A673 (cell line): ENCODE data around the gene LRRC38. TPM values are rescaled to one million over a fixed set of nuclear protein-coding genes. Genes with fewer than 3 reads are reported as not detected.

Experiments used
- BruUV-seq: library from RNA; stranded (reverse); fragments of 400-500 nt; replicated peaks from 2 replicates; lab custom pipeline; 2021; lab: Mats Ljungman, UMichigan
- CTCF ChIA-PET: fragments of 300-600 bp; sonication (Branson Sonifier 250); formaldehyde crosslinking; loops from one replicate; lab custom pipeline; 2022; ENCODE audit warnings: antibody characterized with exemption; lab: Charles Lee
- POLR2A ChIA-PET: fragments of 300-600 bp; sonication (Branson Sonifier 250); formaldehyde crosslinking; loops from one replicate; lab custom pipeline; 2022; ENCODE audit warnings: antibody characterized with exemption; ENCODE audit not compliant: low non-redundant PET; lab: Charles Lee
- DNase-seq: peaks from one replicate; pipeline ENCODE4 v3.0.0-alpha.2; 2015; ENCODE audit warnings: low spot score
- H3K27ac ChIP-seq: fragments of 200-600 bp; sonication (generic); 2 replicates; pipeline ENCODE4 v1.5.1; 2016; ENCODE audit warnings: mixed run types, low read depth, mild to moderate bottlenecking, mixed read lengths, antibody characterized with exemption, low read length; ENCODE audit not compliant: poor library complexity, severe bottlenecking
- H3K27me3 ChIP-seq: fragments of 200-600 bp; sonication (generic); replicated peaks from 2 replicates; pipeline ENCODE4 v1.6.1; 2017; ENCODE audit warnings: mixed run types, low read depth, mild to moderate bottlenecking, mixed read lengths, antibody characterized with exemption, low read length; ENCODE audit not compliant: insufficient read depth, poor library complexity
- H3K36me3 ChIP-seq: fragments of 200-600 bp; sonication (generic); 2 replicates; pipeline ENCODE4 v1.6.1; 2016; ENCODE audit warnings: mixed run types, mild to moderate bottlenecking, mixed read lengths, antibody characterized with exemption, low read length; ENCODE audit not compliant: insufficient read depth, poor library complexity, severe bottlenecking
- H3K4me1 ChIP-seq: fragments of 200-600 bp; sonication (generic); 2 replicates; pipeline ENCODE4 v1.6.1; 2017; ENCODE audit warnings: mixed run types, mild to moderate bottlenecking, mixed read lengths, antibody characterized with exemption, low read length; ENCODE audit not compliant: insufficient read depth, poor library complexity, severe bottlenecking
- H3K4me3 ChIP-seq: fragments of 200-600 bp; sonication (generic); 2 replicates; pipeline ENCODE4 v1.5.1; 2016; ENCODE audit warnings: low read depth, mixed run types, mild to moderate bottlenecking, mixed read lengths, low read length; ENCODE audit not compliant: poor library complexity, severe bottlenecking
- H3K9me3 ChIP-seq: fragments of 200-600 bp; sonication (generic); 2 replicates; pipeline ENCODE4 v1.6.1; 2016; ENCODE audit warnings: mixed run types, low read depth, mild to moderate bottlenecking, mixed read lengths, antibody characterized with exemption, low read length; ENCODE audit not compliant: poor library complexity, severe bottlenecking
- CTCF ChIP-seq: fragments of 300-800, 200-600 bp; sonication (generic); conservative IDR thresholded peaks from 2 replicates; pipeline ENCODE4 v1.5.1; 2017; ENCODE audit warnings: low read depth, mild to moderate bottlenecking, antibody characterized with exemption, low read length, moderate library complexity, mixed read lengths
- EZH2 ChIP-seq: fragments of 200-600 bp; sonication (generic); IDR thresholded peaks from 2 replicates; pipeline ENCODE4 v1.6.1; 2017; ENCODE audit warnings: borderline replicate concordance, low read depth, mild to moderate bottlenecking, mixed read lengths, antibody characterized with exemption, low read length; ENCODE audit not compliant: poor library complexity, severe bottlenecking
- intact Hi-C: fragments of 100-400 bp; cut with micrococcal nuclease; formaldehyde crosslinking; loops from one replicate; pipeline ENCODE4 v1.10.0; 2022; ENCODE audit not compliant: unreplicated experiment
- total RNA-seq: library from RNA; stranded (reverse); gene quantifications from 2 replicates; pipeline ENCODE4 v1.2.3, GENCODE V29; 2021

LRRC38 gene
- total RNA-seq, 1 experiment from 2014 or later, result not detected

GRCh38 chr1:13482600-13482999 lies 31.2 kb downstream of the LRRC38 start:
- Histone ChIP-seq H3K4me3 (no peak overlapping the region), H3K4me1 (no peaks in the 10 kb centered on the region), H3K27ac (no peak overlapping the region), H3K36me3 (no peaks in the 10 kb centered on the region), H3K27me3 (no peaks in the 10 kb centered on the region), H3K9me3 (no peaks in the 10 kb centered on the region)
- ChIA-PET CTCF (no interaction called here), POLR2A (interaction anchor here (0.6 kb wide), 1 partner anchor 11 kb away, joined by 3 read pairs; no protein-coding TSS in a partner anchor)
- intact Hi-C loops, result no loop called here
- DNase-seq, result no peak
- no peak for TF ChIP-seq EZH2
- TF ChIP-seq CTCF, result no peak
- BruUV-seq, result no TSS peak

GRCh38 chr1:13479171-13479856 lies 34.5 kb downstream of the LRRC38 start:
- no peak for DNase-seq
- BruUV-seq, result no TSS peak
- H3K27me3 ChIP-seq, result no peaks in the 10 kb centered on the region
- no peak overlapping the region for H3K4me3 ChIP-seq
- TF ChIP-seq EZH2, result no peak
- no peak for TF ChIP-seq CTCF
- ChIA-PET POLR2A (no interaction called here), CTCF (no interaction called here)
- H3K36me3 ChIP-seq, result no peaks in the 10 kb centered on the region
- no peaks in the 10 kb centered on the region for H3K4me1 ChIP-seq
- no peaks in the 10 kb centered on the region for H3K9me3 ChIP-seq
- intact Hi-C loops, result no loop called here
- H3K27ac ChIP-seq, result no peak overlapping the region

GRCh38 chr1:13478692-13479091 lies 35.1 kb downstream of the LRRC38 start:
- H3K36me3 ChIP-seq, result no peaks in the 10 kb centered on the region
- no peak overlapping the region for H3K4me3 ChIP-seq
- H3K9me3 ChIP-seq, result no peaks in the 10 kb centered on the region
- no peak for DNase-seq
- H3K4me1 ChIP-seq, result no peaks in the 10 kb centered on the region
- TF ChIP-seq EZH2, result no peak
- TF ChIP-seq CTCF, result no peak
- no TSS peak for BruUV-seq
- H3K27me3 ChIP-seq, result no peaks in the 10 kb centered on the region
- ChIA-PET POLR2A (no interaction called here), CTCF (no interaction called here)
- intact Hi-C loops, result no loop called here
- no peak overlapping the region for H3K27ac ChIP-seq
